ENCODE data around the gene A2ML1.
"Not testable (repeated sequence)": the region's sequence is repeated elsewhere in the genome, so short reads cannot be mapped to it uniquely, and the experiment has no call there.

Gene A2ML1

DNA sequence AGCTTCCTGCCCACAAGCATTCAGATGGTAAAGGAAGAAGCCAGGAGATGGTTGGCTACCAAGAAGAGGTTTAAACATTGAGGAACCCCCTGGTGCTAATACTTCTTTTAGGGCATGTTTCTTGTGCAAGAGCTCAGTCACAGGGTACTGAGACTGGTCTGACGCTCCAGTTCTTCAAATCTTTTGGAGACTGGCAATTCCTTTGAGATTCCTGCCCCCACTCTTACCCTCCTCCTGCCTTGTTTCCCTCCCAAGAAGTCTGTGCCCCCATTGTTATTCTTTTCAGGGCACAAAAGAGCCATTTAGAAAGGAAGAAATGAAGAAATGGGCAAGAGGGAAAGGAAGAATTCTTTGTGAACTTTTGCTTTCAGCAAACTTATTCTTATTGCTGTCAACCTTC lies 11.8 kb downstream of the A2ML1 start:
- Histone ChIP-seq H3K4me3 (ENCODE audit: low read length) (peak overlapping the region; percentile 7), H3K27me3 (ENCODE audit: control insufficient read depth, insufficient read depth, low read length) (no peaks in the 10 kb centered on the region), H3K9ac (ENCODE audit: low read length) (no peak overlapping the region), H3K36me3 (ENCODE audit: control insufficient read depth, low read depth, low read length) (no peaks in the 10 kb centered on the region), H3K9me3 (ENCODE audit: control insufficient read depth, low read depth, low read length) (no peaks in the 10 kb centered on the region), H3K4me1 (ENCODE audit: control insufficient read depth, low read depth, low read length) (peaks cover 27% of the 10 kb centered on the region), H3K27ac (ENCODE audit: low read length) (no peak overlapping the region)

DNA sequence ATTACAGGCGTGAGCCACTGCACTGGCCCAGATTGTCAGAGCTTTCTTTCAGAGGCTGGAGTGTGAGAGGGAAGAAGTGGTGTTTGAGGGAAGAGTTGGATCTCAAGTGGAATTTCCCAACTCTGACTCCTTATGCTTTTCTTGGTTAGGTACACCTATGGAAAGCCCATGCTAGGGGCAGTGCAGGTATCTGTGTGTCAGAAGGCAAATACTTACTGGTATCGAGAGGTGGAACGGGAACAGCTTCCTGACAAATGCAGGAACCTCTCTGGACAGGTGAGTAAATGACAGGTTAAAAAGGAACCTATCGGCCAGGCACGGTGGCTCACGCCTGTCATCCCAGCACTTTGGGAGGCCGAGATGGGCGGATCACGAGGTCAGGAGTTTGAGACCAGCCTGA lies 14.9 kb downstream of the A2ML1 start:
- no peak overlapping the region for H3K27ac ChIP-seq (ENCODE audit: low read length)

GRCh38 chr12:8840321-8840720 lies 17.9 kb downstream of the A2ML1 start:
- H3K36me3 ChIP-seq (ENCODE audit: control insufficient read depth, low read depth, low read length), result no peaks in the 10 kb centered on the region
- H3K9me3 ChIP-seq (ENCODE audit: control insufficient read depth, low read depth, low read length), result no peaks in the 10 kb centered on the region
- H3K27ac ChIP-seq (ENCODE audit: low read length), result no peak overlapping the region
- H3K4me3 ChIP-seq (ENCODE audit: low read length), result no peak overlapping the region
- no peaks in the 10 kb centered on the region for H3K27me3 ChIP-seq (ENCODE audit: control insufficient read depth, insufficient read depth, low read length)
- no peaks in the 10 kb centered on the region for H3K4me1 ChIP-seq (ENCODE audit: control insufficient read depth, low read depth, low read length)
- no peak overlapping the region for H3K9ac ChIP-seq (ENCODE audit: low read length)

More for the DNA sequence above, 14.9 kb downstream of the A2ML1 start:
- Histone ChIP-seq H3K4me3 (ENCODE audit: low read length) (no peak overlapping the region), H3K9ac (ENCODE audit: low read length) (no peak overlapping the region), H3K27me3 (ENCODE audit: control insufficient read depth, insufficient read depth, low read length) (no peaks in the 10 kb centered on the region), H3K36me3 (ENCODE audit: control insufficient read depth, low read depth, low read length) (no peaks in the 10 kb centered on the region), H3K4me1 (ENCODE audit: control insufficient read depth, low read depth, low read length) (peaks cover 22% of the 10 kb centered on the region), H3K9me3 (ENCODE audit: control insufficient read depth, low read depth, low read length) (no peaks in the 10 kb centered on the region)

- Histone ChIP-seq H3K9me3 (ENCODE audit: control insufficient read depth, low read depth, low read length) (no peaks in the 10 kb centered on the region), H3K9ac (ENCODE audit: low read length) (no peak overlapping the region), H3K36me3 (ENCODE audit: control insufficient read depth, low read depth, low read length) (no peaks in the 10 kb centered on the region), H3K4me1 (ENCODE audit: control insufficient read depth, low read depth, low read length) (no peaks in the 10 kb centered on the region), H3K4me3 (ENCODE audit: low read length) (no peak overlapping the region), H3K27me3 (ENCODE audit: control insufficient read depth, insufficient read depth, low read length) (no peaks in the 10 kb centered on the region), H3K27ac (ENCODE audit: low read length) (no peak overlapping the region)
These were observed 18.7 kb downstream of the A2ML1 start for GRCh38 chr12:8840938-8841633.

DNA sequence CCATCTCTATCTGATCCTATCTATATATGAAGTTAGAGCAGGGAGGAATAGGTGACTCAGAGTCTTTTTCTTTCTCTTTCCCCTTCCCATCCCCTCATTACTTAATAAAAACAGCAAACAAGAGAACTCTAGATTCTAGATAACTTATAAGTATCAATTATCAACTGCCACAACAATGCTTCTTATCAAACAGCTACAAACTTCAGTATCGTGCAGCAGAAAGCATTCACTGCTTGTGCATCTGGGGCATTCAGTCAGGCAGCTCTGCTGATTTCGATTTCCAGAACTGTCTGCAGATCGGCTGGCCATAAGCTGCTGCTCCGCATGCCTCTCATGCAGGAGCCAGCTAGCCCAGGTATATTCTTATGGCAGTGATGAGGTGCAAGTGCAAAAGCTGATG lies 19.4 kb downstream of the A2ML1 start:
- no peaks in the 10 kb centered on the region for H3K27me3 ChIP-seq (ENCODE audit: control insufficient read depth, insufficient read depth, low read length)
- H3K4me3 ChIP-seq (ENCODE audit: low read length), result no peak overlapping the region
- no peaks in the 10 kb centered on the region for H3K36me3 ChIP-seq (ENCODE audit: control insufficient read depth, low read depth, low read length)
- no peaks in the 10 kb centered on the region for H3K9me3 ChIP-seq (ENCODE audit: control insufficient read depth, low read depth, low read length)
- H3K9ac ChIP-seq (ENCODE audit: low read length), result no peak overlapping the region
- no peak overlapping the region for H3K27ac ChIP-seq (ENCODE audit: low read length)
- H3K4me1 ChIP-seq (ENCODE audit: control insufficient read depth, low read depth, low read length), result no peaks in the 10 kb centered on the region

- no peak overlapping the region for H3K27ac ChIP-seq (ENCODE audit: low read length)
- H3K9me3 ChIP-seq (ENCODE audit: control insufficient read depth, low read depth, low read length), result no peaks in the 10 kb centered on the region
- H3K4me1 ChIP-seq (ENCODE audit: control insufficient read depth, low read depth, low read length), result no peaks in the 10 kb centered on the region
- no peaks in the 10 kb centered on the region for H3K27me3 ChIP-seq (ENCODE audit: control insufficient read depth, insufficient read depth, low read length)
- no peak overlapping the region for H3K9ac ChIP-seq (ENCODE audit: low read length)
- H3K36me3 ChIP-seq (ENCODE audit: control insufficient read depth, low read depth, low read length), result no peaks in the 10 kb centered on the region
- no peak overlapping the region for H3K4me3 ChIP-seq (ENCODE audit: low read length)
These were observed 22.2 kb downstream of the A2ML1 start for GRCh38 chr12:8844665-8845064.

- H3K36me3 ChIP-seq (ENCODE audit: control insufficient read depth, low read depth, low read length), result no peaks in the 10 kb centered on the region
- no peaks in the 10 kb centered on the region for H3K4me1 ChIP-seq (ENCODE audit: control insufficient read depth, low read depth, low read length)
- no peak overlapping the region for H3K27ac ChIP-seq (ENCODE audit: low read length)
- H3K27me3 ChIP-seq (ENCODE audit: control insufficient read depth, insufficient read depth, low read length), result no peaks in the 10 kb centered on the region
- no peak overlapping the region for H3K4me3 ChIP-seq (ENCODE audit: low read length)
- H3K9me3 ChIP-seq (ENCODE audit: control insufficient read depth, low read depth, low read length), result no peaks in the 10 kb centered on the region
- no peak overlapping the region for H3K9ac ChIP-seq (ENCODE audit: low read length)
These were observed 23.9 kb downstream of the A2ML1 start for GRCh38 chr12:8846305-8846704.

- H3K27ac ChIP-seq (ENCODE audit: low read length), result no peak overlapping the region
- no peaks in the 10 kb centered on the region for H3K4me1 ChIP-seq (ENCODE audit: control insufficient read depth, low read depth, low read length)
- H3K9me3 ChIP-seq (ENCODE audit: control insufficient read depth, low read depth, low read length), result no peaks in the 10 kb centered on the region
- H3K4me3 ChIP-seq (ENCODE audit: low read length), result no peak overlapping the region
- no peaks in the 10 kb centered on the region for H3K27me3 ChIP-seq (ENCODE audit: control insufficient read depth, insufficient read depth, low read length)
- H3K36me3 ChIP-seq (ENCODE audit: control insufficient read depth, low read depth, low read length), result no peaks in the 10 kb centered on the region
- no peak overlapping the region for H3K9ac ChIP-seq (ENCODE audit: low read length)
These were observed 25.0 kb downstream of the A2ML1 start for GRCh38 chr12:8847435-8847834.

GRCh38 chr12:8849876-8850275 lies 27.5 kb downstream of the A2ML1 start:
- no peaks in the 10 kb centered on the region for H3K36me3 ChIP-seq (ENCODE audit: control insufficient read depth, low read depth, low read length)
- no peaks in the 10 kb centered on the region for H3K27me3 ChIP-seq (ENCODE audit: control insufficient read depth, insufficient read depth, low read length)
- no peaks in the 10 kb centered on the region for H3K4me1 ChIP-seq (ENCODE audit: control insufficient read depth, low read depth, low read length)
- no peak overlapping the region for H3K4me3 ChIP-seq (ENCODE audit: low read length)
- H3K9me3 ChIP-seq (ENCODE audit: control insufficient read depth, low read depth, low read length), result no peaks in the 10 kb centered on the region
- no peak overlapping the region for H3K27ac ChIP-seq (ENCODE audit: low read length)
- no peak overlapping the region for H3K9ac ChIP-seq (ENCODE audit: low read length)

- Histone ChIP-seq H3K4me3 (ENCODE audit: low read length) (no peak overlapping the region), H3K9ac (ENCODE audit: low read length) (no peak overlapping the region)
These were observed 29.7 kb downstream of the A2ML1 start for GRCh38 chr12:8852119-8852518.

GRCh38 chr12:8855891-8856290 lies 33.5 kb downstream of the A2ML1 start:
- H3K4me3 ChIP-seq (ENCODE audit: low read length), result no peak overlapping the region
- no peak overlapping the region for H3K9ac ChIP-seq (ENCODE audit: low read length)
- H3K36me3 ChIP-seq (ENCODE audit: control insufficient read depth, low read depth, low read length), result no peaks in the 10 kb centered on the region
- H3K4me1 ChIP-seq (ENCODE audit: control insufficient read depth, low read depth, low read length), result no peaks in the 10 kb centered on the region
- no peaks in the 10 kb centered on the region for H3K27me3 ChIP-seq (ENCODE audit: control insufficient read depth, insufficient read depth, low read length)
- H3K27ac ChIP-seq (ENCODE audit: low read length), result no peak overlapping the region
- no peaks in the 10 kb centered on the region for H3K9me3 ChIP-seq (ENCODE audit: control insufficient read depth, low read depth, low read length)

More at GRCh38 chr12:8852119-8852518, 29.7 kb downstream of the A2ML1 start:
- H3K27ac ChIP-seq (ENCODE audit: low read length), result no peak overlapping the region
- H3K36me3 ChIP-seq (ENCODE audit: control insufficient read depth, low read depth, low read length), result no peaks in the 10 kb centered on the region
- no peaks in the 10 kb centered on the region for H3K9me3 ChIP-seq (ENCODE audit: control insufficient read depth, low read depth, low read length)
- no peaks in the 10 kb centered on the region for H3K27me3 ChIP-seq (ENCODE audit: control insufficient read depth, insufficient read depth, low read length)
- no peaks in the 10 kb centered on the region for H3K4me1 ChIP-seq (ENCODE audit: control insufficient read depth, low read depth, low read length)

DNA sequence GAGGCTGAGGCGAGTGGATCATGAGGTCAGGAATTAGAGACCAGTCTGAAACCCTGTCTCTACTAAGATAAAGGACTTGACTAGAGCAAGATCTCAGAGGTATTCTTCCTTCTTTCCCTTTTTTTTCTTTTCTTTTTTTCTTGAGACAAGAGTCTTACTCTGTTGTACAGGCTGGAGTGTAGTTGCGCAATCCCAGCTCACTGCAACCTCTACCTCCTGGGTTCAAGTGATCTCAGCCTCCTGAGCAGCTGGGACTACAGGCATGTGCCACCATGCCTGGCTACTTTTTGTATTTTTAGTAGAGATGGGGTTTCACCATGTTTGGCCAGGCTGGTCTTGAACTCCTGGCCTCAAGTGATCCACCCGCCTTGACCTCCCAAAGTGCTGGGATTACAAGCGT lies 37.0 kb downstream of the A2ML1 start:
- H3K36me3 ChIP-seq (ENCODE audit: control insufficient read depth, low read depth, low read length); H3K27ac ChIP-seq (ENCODE audit: low read length); H3K4me1 ChIP-seq (ENCODE audit: control insufficient read depth, low read depth, low read length); H3K9ac ChIP-seq (ENCODE audit: low read length); H3K9me3 ChIP-seq (ENCODE audit: control insufficient read depth, low read depth, low read length); H3K4me3 ChIP-seq (ENCODE audit: low read length); H3K27me3 ChIP-seq (ENCODE audit: control insufficient read depth, insufficient read depth, low read length): not testable (repeated sequence)

Measured in iPS-18a (cell line).